NCI-H82 (cell line): Measurements from ENCODE around the gene ERN1.
"Not testable (repeated sequence)": the region's sequence is repeated elsewhere in the genome, so short reads cannot be mapped to it uniquely, and the experiment has no call there.

Experiments used
- DNase-seq: peaks from one replicate; lab custom pipeline; 2025; lab: John Stamatoyannopoulos, UW

Gene ERN1

DNA sequence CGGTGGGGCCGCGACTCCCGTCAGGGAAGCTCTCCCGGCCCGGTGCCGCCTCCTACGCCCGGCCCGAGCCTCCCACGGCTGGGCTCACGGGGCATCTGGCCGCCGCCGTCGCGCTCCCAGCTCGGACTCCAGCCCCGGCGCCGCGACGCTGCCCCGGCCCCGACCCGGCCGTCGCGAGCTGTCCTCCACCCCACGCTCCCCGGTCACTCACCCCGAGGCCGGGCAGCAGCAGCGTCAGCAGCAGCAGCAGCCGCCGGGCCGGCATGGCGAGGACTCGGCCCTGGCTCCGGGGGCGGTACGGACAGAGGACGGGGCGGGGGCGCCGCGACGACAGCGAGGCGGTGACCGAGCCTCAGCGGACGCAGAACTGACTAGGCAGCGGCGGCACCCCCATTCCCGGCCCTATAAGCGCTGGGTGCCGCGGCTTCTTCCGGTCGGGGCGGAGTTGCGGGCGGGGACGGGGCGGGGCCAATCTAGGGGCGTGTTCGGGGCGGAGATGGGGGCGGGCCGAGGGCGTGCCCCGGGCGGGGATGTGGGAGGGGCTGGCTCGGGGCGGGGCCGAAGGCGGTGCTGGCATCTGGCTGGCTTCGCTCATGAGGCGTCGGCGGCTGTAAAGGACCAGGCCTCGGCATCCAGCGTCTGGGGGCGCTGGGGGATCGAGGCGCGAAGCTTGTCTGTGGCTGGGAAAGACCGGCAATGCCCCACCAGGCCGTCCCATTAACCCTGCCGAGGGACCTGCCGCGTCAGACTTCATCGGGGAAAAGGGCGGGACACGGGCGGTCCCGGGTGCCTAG lies at the start of gene ERN1:
ERN1 (minus strand) TSS at position 380 of the 794 bp plus-strand sequence; CDS start at position 265, 115 bp downstream.
- DNase-seq: peak; percentile 98

GRCh38 chr17:64179024-64179423 lies 49.1 kb upstream of the ERN1 start:
- DNase-seq: not testable (repeated sequence)

DNA sequence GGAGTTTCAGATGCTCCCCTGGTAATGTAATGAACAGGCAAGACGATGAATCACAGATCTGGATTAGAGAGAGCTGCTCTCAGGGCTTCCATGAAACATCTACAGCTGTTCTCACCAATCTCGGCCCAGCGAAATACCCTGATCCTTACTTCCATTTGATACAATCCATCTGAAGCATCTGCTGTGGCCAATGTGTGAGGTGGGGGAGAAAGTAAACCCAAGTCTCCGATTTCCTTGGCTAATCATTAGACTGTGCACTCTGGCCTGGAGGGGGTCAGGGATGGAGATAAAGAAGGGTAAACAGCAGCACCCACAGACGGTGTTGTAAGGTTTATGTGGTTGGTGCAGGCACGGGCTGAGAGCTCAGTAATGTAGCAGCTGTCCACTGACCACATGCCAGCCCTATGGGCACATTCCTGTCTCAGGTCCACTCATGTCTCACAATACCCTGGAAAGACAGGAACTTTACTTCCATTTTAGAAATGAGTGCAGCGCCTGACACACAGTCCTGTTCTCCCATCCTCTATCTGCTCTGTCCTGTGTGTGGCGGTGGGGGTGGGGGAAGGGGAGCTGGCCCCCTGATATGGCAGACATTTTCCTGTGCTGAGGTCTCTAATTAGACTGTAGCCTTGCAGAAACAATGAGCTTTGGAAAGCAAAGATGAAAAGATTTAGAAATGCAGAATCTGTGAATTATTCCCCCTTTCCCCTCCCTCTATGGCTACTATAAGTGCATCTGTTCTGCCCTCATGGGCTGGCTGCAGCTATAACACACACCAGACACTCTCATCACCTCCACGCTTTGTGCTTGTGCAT lies 48.3 kb upstream of the ERN1 start:
- DNase-seq: peak; percentile 73

DNA sequence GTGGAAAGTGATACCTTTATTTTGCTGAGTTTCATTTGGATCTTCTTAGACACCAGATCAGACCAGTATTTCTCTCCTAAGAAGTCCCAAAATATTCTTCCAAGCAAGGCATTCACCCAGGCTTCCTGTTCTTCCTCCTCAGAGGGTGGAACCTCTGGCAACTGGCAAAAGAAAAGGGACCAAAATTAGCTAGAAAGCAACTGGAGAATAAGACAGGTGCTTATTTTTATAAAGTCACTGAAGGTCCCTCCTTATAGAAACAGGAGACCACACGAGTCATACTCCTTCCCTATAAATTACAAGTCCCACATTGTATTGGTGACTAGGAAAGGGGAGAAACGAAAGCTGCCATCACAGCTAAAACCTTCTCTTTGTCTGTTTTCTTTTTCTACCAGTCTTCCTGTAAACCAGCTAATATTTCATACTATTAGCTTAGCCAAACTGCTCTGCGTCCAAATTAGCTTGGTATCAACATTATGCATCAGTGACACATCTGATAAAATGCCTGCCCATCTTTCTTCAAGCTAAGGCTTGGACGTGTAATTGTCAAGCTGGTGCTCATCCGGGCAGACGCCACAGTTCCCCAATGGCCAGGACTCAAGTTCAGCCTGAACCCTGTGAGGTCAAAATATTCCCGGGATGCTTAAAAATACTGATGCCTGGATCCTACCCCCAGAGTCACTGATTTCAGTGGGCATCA lies 47.5 kb upstream of the ERN1 start:
- no peak for DNase-seq

GRCh38 chr17:64176556-64176955 lies 46.6 kb upstream of the ERN1 start:
- DNase-seq: peak; percentile 54

DNA sequence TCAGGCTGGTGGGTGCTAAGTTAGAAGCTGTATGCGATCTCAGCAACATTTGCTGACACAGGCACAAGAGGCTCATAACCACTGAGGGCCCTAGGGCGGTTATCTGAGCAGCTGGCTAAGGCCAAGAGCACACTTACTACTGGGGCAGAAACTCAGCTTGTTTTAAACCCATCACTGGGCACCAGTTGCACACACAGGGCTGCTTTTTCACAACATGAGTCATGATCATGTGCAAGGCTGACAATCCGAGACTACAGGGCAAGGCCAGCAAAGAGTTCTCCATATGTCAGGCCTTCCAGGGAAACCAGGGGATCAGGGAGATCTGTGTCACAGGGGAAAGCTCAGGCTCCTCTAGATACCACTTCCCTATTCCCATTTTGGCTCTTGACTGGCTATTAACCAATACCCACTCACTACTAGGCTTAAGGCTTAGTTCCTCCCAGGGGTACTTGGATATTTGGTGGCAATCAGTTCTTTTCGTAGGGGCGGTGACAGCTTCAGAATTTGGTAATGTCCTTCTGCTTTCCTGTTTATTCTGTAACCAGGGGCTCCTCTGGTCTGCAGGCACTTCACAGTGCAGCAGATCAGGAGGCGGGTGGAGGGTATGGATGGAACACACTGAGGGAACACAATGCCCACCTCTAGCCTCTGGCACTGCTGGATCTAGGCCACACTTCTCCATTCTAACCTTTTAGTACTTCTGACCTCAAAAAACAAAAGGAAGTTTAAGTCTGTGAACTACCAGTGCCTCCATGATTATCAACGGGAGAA lies 44.9 kb upstream of the ERN1 start:
- peak; percentile 21 for DNase-seq

- DNase-seq: no peak
These were observed 43.7 kb upstream of the ERN1 start for GRCh38 chr17:64173646-64174045.

DNA sequence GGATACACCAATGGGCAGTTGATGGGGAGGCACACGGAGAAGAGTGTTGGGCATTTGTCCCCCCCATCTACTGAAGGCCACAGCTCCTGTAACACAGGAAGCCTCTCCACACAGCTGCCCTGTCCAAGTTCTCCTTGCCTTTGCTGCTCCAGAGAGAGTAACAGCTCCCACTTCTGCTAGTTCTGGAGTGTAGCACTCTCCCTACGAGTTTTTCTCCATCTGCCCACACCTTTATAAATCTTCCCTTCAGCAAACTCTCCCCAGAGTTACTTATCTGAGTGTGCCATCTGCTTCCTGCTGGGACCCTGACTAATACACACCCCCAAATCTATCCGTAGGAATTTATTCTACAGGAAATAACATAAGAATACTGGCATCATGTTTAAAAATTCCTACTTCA lies 42.6 kb upstream of the ERN1 start:
- DNase-seq: peak; percentile 45

- no peak for DNase-seq
These were observed 41.1 kb upstream of the ERN1 start for GRCh38 chr17:64171041-64171440.

DNA sequence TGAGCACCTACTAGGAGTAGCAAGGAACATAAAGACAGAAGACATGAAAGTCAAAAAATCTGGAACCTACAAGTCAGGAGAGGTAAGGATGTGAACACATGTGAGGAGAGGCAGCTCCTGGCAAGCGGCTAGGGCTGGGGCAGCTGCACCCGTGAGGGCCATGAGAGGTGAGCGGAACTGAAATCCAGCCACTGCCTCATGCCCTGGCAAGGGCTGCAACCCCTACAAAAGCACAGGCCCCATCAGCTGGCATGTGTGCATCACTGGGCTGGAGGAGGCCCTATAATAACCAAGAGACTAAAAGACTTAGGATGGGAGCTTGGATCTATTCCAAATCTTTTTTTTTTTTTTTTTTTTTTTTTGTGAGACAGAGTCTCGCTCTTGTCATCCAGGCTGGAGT lies 40.3 kb upstream of the ERN1 start:
- no peak for DNase-seq

DNA sequence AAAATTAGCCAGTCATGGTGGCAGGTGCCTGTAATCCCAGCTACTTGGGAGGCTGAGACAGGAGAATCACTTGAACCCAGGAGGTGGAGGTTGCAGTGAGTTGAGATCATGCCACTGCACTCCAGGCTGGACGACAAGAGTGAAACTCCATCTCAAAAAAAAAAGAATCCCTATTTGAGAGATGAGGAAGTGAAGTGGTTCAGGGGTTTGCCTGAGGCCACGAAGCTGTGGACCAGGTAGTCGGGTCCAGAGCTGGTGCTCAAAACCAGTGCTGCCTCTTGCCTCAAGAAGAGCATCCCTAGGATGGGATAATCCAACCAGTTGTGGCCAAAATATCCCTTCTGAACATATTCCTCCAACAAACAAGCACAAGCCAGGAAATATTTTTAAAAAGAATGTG lies 37.7 kb upstream of the ERN1 start:
- DNase-seq: not testable (repeated sequence)

DNA sequence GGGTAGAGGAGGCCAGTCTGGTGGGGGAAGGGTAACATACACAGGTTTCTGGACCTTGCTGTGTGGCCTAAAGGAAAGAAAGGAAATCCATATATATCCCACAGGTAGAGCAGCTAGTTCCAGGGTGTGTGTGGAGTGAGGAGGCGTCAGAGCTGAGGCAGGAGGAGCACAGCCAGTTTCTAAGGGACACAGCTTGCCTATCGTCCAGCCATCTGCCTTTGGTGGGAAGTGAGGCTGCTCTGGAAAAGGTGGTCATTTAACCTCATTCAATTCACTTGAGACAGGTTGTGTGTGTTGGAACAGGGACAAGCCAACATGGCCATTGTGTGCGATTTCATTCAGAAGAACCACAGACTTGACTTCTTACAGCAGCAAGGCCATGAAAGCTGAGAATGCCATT lies 36.9 kb upstream of the ERN1 start:
- no peak for DNase-seq

- DNase-seq: no peak
These were observed 35.4 kb upstream of the ERN1 start for GRCh38 chr17:64165347-64165746.

DNA sequence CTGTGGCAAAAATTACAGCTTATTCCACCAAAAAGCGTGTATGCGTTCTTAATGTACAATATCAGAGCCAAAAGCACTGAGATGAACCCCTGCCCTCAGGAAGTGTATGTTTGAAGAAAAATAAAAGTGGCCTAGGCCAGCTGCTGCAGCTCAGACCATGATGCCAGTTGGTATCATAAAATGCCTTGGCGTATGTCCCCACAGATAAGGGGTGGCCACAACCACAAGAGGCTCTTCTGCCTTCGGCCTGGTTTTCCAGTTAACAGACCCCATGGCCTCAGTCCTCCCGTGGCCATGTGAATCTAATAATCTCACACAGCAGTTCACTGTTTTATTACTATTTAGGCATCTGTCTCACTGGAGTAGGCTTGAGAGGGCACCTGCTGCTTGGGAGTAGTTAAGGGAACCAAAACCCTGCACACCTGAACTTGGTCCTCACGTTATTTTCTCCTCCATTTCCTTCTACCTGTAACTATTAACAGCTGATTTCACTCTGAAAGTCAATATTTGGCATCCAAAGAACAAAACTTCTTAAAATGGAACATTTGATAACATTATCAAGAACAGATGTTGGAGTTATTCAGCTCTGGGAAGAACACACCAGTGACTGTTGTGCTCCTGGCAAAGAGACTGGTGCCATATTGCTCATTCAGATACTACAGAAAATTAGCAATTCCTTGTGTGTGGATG lies 34.8 kb upstream of the ERN1 start:
- no peak for DNase-seq

GRCh38 chr17:64163468-64163867 lies 33.5 kb upstream of the ERN1 start:
- no peak for DNase-seq

DNA sequence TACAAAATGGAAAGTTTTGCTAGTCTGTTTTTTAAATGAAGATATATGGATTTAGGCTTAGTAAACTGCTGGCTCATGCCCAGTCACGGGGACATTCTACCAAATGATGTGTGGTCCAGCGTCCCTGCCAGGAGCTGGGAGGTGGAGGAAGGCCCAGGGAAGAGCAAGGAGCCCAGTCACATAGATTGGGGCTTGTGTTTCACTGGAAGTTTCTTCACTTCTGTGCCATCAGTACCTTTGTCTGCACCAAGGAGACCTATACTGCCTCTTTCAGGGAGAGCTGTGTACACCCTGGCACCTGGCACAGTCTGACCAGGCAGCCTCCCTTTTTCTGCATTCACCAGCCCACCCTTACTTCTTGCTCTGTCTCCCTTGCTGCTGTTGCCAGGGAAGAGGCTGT lies 32.6 kb upstream of the ERN1 start:
- no peak for DNase-seq

DNA sequence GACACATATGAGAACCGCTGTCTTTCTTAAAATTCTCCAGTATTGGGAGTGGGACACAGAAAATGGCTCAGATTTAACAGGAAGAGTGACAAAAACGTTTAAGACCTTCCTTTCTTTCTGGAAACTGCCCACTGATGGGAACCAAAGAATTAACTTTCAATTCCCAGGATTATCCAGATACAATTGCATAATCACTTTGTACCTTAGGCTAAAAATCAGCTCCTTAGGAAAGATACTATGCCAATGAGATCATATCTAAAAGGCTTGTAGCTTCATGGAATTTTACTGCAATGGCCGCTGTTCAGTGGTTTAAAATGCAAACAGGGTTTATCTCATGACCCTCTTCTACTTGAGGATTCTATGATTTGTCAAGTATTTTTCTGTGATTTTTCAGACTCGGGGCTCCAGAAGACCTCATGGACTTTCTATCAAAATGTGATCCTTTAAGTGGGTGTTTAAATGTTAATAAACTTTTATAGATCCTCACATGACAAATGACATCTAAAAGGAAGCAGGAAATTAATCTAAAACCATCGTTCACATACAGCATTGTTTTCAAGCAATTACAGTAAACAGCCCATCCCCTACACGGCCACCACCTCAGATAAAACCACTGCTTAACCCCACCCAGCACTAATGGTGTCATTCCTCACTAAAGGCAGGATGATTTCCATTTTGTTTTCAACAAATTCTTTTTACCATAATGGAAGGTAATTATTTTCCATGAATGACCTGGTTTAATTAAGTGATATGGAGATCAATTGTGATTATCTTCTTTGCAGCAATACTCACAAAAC lies 31.6 kb upstream of the ERN1 start:
- DNase-seq: peak; percentile 39

- no peak for DNase-seq
These were observed 30.4 kb upstream of the ERN1 start for GRCh38 chr17:64160378-64160777.

GRCh38 chr17:64158831-64159590 lies 29.1 kb upstream of the ERN1 start:
- DNase-seq: peak; percentile 68

- DNase-seq: peak; percentile 43
These were observed 28.5 kb upstream of the ERN1 start for GRCh38 chr17:64158406-64158805.
